ENCODE measurements around the gene CLEC10A.
"Not testable (repeated sequence)": the region's sequence is repeated elsewhere in the genome, so short reads cannot be mapped to it uniquely, and the experiment has no call there.

CLEC10A gene

DNA sequence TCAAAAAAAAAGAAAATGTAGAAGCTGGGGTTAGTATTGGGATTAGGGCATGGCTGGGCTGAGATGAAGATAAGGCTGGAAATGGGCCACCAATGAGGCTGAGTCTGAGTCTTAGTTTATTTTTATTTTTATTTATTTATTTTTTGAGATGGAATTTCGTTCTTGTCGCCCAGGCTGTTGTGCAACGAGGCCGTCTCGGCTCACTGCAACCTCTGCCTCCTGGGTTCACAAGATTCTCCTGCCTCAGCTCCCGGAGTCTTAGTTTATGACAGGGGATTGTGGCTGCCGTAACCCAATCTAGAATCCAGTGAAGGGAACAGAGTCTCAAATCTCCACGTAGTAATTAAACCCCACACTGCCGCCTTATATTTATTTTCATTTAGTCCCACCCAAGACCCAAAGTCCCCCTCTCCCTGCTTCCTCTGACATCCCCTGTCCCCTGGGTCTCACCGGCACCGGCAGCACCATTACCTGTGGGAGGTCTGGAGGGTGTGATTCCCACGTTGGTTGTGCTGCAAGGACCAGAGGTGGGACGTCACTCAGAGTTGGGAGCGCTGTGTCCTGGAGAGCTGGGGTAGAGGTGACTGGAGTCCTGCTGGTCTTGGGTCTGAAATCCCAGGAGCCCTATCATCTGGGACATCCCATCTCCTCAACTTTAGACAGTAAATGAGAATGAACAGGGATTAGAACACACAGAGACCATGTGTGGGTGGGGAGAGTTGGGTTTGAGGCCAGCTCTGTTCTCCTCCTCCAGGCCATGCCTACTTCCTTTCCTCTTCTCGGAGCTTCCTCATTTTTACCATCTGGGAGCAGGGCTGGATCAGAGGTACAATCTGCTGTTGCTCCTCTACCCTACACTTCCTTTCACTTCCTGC lies at the start of gene CLEC10A:
TSS of gene CLEC10A (minus strand) at position 671 of the 875 bp plus-strand sequence. CDS start 1,439 bp downstream, outside the sequence.
- DNase-seq (ENCODE audit: low spot score) = no peak

DNA sequence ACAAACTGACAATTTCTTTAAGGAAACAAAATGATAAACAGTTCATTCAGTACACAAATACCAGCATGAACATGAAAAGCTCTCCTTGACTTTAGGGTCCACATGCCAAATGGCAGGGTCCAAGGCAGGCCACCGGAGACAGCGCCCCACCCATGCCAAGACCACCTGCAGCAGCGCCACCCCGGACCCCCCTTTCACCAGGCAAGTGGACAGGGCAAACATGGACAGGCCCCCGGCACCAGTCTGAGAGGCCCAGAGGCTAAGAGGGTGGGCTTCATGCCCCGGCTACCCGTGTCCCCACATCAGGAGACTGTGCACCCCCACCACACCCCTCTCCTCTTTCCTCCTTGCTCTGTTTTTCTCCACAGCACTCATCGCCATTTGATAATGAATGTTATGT lies 49.3 kb upstream of the CLEC10A start:
- DNase-seq (ENCODE audit: low spot score) = no peak

DNA sequence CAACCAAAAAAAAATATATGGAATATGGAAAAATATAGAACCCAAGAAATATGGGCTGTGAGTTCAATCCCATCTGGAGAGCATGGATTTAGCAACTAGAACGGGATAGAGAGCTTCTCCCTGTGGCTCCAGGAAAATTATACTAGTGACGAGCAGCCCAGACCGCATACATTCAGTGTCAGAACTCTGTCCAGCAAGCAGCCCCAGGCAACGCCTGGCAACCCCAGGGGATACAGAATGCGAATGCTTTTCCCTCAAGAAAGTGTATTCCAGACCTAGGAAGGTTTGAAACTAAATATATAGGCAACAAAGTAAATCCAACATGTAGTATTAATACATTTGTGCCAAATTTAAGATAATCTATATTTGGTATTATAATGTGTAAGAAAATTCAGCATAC lies 48.1 kb upstream of the CLEC10A start:
- DNase-seq (ENCODE audit: low spot score) = no peak

DNA sequence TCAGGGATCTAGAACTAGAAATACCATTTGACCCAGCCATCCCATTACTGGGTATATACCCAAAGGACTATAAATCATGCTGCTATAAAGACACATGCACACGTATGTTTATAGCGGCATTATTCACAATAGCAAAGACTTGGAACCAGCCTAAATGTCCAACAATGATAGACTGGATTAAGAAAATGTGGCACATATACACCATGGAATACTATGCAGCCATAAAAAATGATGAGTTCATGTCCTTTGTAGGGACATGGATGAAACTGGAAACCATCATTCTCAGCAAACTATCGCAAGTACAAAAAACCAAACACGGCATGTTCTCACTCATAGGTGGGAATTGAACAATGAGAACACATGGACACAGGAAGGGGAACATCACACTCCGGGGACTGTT lies 47.5 kb upstream of the CLEC10A start:
- DNase-seq (ENCODE audit: low spot score) = not testable (repeated sequence)

DNA sequence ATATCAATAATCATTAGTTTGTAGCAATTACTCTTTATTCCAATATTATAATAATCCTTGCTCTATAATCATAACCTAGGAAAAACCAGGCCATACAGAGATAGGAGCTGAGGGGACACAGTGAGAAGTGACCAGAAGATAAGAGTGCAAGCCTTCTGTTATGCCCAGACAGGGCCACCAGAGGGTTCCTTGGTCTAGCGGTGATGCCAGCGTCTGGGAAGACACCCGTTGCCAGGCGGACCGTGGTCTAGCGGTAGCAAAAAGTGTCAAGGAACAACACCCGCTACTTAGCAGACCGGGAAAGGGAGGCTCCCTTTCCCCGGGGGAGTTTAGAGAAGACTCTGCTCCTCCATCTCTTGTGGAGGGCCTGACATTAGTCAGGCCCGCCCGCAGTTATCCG lies 46.3 kb upstream of the CLEC10A start:
- not testable (repeated sequence) for DNase-seq (ENCODE audit: low spot score)

DNA sequence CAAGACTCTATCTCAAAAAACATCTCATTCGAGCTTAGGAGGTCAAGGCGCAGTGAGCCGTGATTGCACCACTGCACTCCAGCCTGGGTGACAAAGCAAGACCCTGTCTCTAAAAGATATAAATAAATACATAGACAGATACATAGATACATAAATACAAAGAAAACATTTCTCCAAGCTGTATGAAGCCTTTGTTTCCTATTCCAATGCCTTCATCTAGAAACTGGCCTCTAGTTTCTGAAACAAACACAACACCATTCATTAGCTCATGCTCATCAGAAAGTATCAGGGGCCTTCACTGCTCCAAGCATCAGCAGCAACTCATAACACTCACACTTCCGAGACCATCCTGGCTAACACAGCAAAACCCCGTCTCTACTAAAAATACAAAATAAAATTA lies 44.9 kb upstream of the CLEC10A start:
- no peak for DNase-seq (ENCODE audit: low spot score)

GRCh38 chr17:7123844-7124243 lies 43.8 kb upstream of the CLEC10A start:
- DNase-seq (ENCODE audit: low spot score) = no peak

- no peak for DNase-seq (ENCODE audit: low spot score)
These were observed 42.3 kb upstream of the CLEC10A start for GRCh38 chr17:7122381-7122780.

DNA sequence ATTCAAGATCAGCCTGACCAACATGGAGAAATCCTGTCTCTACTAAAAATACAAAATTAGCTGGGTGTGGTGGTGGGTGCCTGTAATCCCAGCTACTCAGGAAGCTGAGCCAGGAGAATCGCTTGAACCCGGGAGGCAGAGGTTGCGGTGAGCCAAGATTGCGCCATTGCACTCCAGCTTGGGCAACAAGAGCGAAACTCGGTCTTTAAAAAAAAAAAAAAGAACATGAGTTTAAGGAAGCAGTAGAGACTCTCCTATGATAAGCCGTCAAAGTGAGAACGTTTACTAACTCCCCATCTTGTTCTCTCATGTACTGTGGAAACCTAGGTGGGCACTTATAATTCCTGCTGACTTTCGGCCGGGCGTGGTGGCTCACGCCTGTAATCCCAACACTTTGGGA lies 40.6 kb upstream of the CLEC10A start:
- DNase-seq (ENCODE audit: low spot score) = not testable (repeated sequence)

DNA sequence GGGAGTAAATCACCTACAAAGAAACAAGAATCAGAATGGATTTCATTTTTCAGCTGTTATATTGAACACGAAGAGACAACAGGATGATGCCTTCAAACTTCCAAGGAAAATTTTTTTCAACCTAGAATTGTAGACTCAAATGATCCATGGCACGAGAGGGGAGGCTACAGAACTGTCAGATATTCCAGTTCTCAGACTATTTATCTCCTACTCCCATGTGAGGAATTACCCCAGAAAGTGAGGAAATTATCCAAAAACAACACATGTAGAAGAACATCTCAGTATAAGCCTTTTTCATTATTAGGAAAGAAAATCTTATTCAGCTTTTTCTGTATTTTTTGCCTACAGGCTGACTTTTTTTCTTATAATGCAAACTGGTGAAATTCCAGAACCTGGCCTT lies 40.1 kb upstream of the CLEC10A start:
- no peak for DNase-seq (ENCODE audit: low spot score)

- DNase-seq (ENCODE audit: low spot score) = no peak
These were observed 39.3 kb upstream of the CLEC10A start for GRCh38 chr17:7119314-7119713.

GRCh38 chr17:7114875-7115614 lies 35.0 kb upstream of the CLEC10A start:
- no peak for DNase-seq (ENCODE audit: low spot score)

GRCh38 chr17:7114241-7114874 lies 34.3 kb upstream of the CLEC10A start, which contains the start of gene ASGR2:
Gene ASGR2, minus strand, starts transcription at chr17:7114822. Its CDS starts 582 bp downstream, at chr17:7114240.
- no peak for DNase-seq (ENCODE audit: low spot score)

GRCh38 chr17:7113273-7114071 lies 33.4 kb upstream of the CLEC10A start:
- DNase-seq (ENCODE audit: low spot score) = no peak

- no peak for DNase-seq (ENCODE audit: low spot score)
These were observed 32.6 kb upstream of the CLEC10A start for GRCh38 chr17:7112510-7113108.

- DNase-seq (ENCODE audit: low spot score) = no peak
These were observed 31.9 kb upstream of the CLEC10A start for GRCh38 chr17:7111784-7112509.

- no peak for DNase-seq (ENCODE audit: low spot score)
These were observed 30.7 kb upstream of the CLEC10A start for GRCh38 chr17:7110617-7111306.

DNA sequence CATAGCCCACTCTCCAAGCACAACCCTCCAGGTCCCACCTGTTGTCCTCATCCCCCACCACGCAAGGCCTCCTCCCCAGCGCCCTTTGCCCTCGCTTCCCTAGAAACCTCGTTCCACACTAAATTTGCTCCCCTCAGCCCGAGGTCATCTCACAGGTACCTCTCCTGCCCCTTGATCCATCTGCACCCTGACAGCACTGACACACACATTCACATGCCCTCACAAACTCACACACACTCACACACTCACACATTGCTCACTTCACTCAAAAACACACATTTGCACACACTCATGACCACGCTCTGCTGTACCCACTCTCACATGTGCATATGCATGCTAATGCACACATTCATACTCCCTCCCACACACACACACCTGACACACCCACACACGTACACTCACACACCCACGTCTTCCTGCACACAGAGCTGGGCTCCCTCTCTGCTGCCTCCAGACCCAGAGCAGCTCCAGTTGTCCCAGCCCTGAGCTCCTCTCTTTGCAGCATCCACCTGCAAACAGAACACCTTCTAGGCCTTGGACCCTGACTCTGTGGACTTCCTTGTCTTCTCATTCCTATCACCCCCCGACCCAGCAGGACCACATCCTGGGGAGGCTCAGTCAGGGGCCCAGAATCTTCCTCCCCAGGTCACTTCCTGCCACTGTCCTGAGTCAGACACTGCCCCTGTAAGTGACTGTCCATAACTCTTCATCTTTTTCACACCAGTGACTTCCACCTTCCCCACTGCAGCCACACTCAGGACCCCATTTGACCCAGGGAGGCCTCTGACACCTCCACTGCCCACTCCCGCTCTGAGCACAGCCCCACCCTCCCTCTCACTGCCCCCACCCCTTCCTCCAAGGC lies 29.6 kb upstream of the CLEC10A start:
- no peak for DNase-seq (ENCODE audit: low spot score)

- DNase-seq (ENCODE audit: low spot score) = no peak
These were observed 28.9 kb upstream of the CLEC10A start for GRCh38 chr17:7108981-7109380.

Measured in hematopoietic multipotent progenitor cell treated with erythropoietin and hydrocortisone succinate and interleukin-3 and kit ligand, for 15 days (in vitro differentiated cells).